ENCODE measurements around the gene ZNF287.
"Not testable (repeated sequence)": the region's sequence is repeated elsewhere in the genome, so short reads cannot be mapped to it uniquely, and the experiment has no call there.

The ZNF287 gene

GRCh38 chr17:16568541-16569357, at the start of gene ZNF287:
ZNF287 (minus strand) TSS chr17:16569204; CDS start chr17:16567731, 1,473 bp downstream.
- peak; percentile 90 for DNase-seq (ENCODE audit: low spot score)

- no peak for DNase-seq (ENCODE audit: low spot score)
Measured at GRCh38 chr17:16617481-16618060, 48.6 kb upstream of the ZNF287 start.

GRCh38 chr17:16599537-16599936, 30.5 kb upstream of the ZNF287 start:
- DNase-seq (ENCODE audit: low spot score) = no peak

GRCh38 chr17:16593356-16594102, 24.5 kb upstream of the ZNF287 start:
- no peak for DNase-seq (ENCODE audit: low spot score)

- peak; percentile 93 for DNase-seq (ENCODE audit: low spot score)
Measured at GRCh38 chr17:16589097-16589969, 20.3 kb upstream of the ZNF287 start.

GRCh38 chr17:16585796-16586195, 16.8 kb upstream of the ZNF287 start:
- no peak for DNase-seq (ENCODE audit: low spot score)

- DNase-seq (ENCODE audit: low spot score) = peak; percentile 83
Measured at GRCh38 chr17:16584273-16584995, 15.4 kb upstream of the ZNF287 start.

GRCh38 chr17:16583781-16584180, 14.8 kb upstream of the ZNF287 start:
- DNase-seq (ENCODE audit: low spot score) = no peak

- no peak for DNase-seq (ENCODE audit: low spot score)
Measured at GRCh38 chr17:16573466-16573865, 4.5 kb upstream of the ZNF287 start.

- no peak for DNase-seq (ENCODE audit: low spot score)
Measured at GRCh38 chr17:16569358-16569712, 331 bp upstream of the ZNF287 start.

- DNase-seq (ENCODE audit: low spot score) = no peak
Measured at GRCh38 chr17:16552637-16553045, 16.4 kb downstream of the ZNF287 start.

GRCh38 chr17:16551878-16552636, 16.9 kb downstream of the ZNF287 start:
- DNase-seq (ENCODE audit: low spot score) = no peak

- no peak for DNase-seq (ENCODE audit: low spot score)
Measured at GRCh38 chr17:16537130-16537458, 31.9 kb downstream of the ZNF287 start.

GRCh38 chr17:16534236-16534635, 34.8 kb downstream of the ZNF287 start:
- no peak for DNase-seq (ENCODE audit: low spot score)

- DNase-seq (ENCODE audit: low spot score) = no peak
Measured at GRCh38 chr17:16529906-16530305, 39.1 kb downstream of the ZNF287 start.

GRCh38 chr17:16527298-16527697, 41.7 kb downstream of the ZNF287 start:
- DNase-seq (ENCODE audit: low spot score) = no peak

GRCh38 chr17:16525556-16525955, 43.4 kb downstream of the ZNF287 start:
- not testable (repeated sequence) for DNase-seq (ENCODE audit: low spot score)

GRCh38 chr17:16521070-16521727, 47.8 kb downstream of the ZNF287 start:
- DNase-seq (ENCODE audit: low spot score) = peak; percentile 78

GRCh38 chr17:16519021-16519420, 50.0 kb downstream of the ZNF287 start:
- no peak for DNase-seq (ENCODE audit: low spot score)

- DNase-seq (ENCODE audit: low spot score) = no peak
Measured at GRCh38 chr17:16517477-16517876, 51.5 kb downstream of the ZNF287 start.

Measured in activated CD4-positive, alpha-beta T cell treated with anti-CD3 and anti-CD28 coated beads, Interleukin-2, Interleukin-4, amounts not matched to agents 100 ng/mL and 50 ng/mL, durations not matched to agents 16 hours and 8 hours (primary cell).